Progenitor cell of endocrine pancreas (in vitro differentiated cells): ENCODE results near the gene ZDHHC6. TPM values are rescaled to one million over a fixed set of nuclear protein-coding genes. Genes with fewer than 3 reads are reported as not detected.

Experiments used
- DNase-seq: peaks from one replicate; pipeline ENCODE4 v3.0.0; 2021; ENCODE audit warnings: low spot score; ENCODE audit not compliant: unreplicated experiment
- H3K27ac Mint-ChIP-seq: 2 replicates; pipeline ENCODE4 v1.8.0; 2021; ENCODE audit warnings: mild to moderate bottlenecking, moderate library complexity, mixed read lengths
- H3K27me3 Mint-ChIP-seq: 2 replicates; pipeline ENCODE4 v1.8.0; 2021; ENCODE audit warnings: mixed read lengths
- H3K36me3 Mint-ChIP-seq: 2 replicates; pipeline ENCODE4 v1.8.0; 2022; ENCODE audit warnings: mixed read lengths; ENCODE audit not compliant: insufficient read depth
- H3K4me1 Mint-ChIP-seq: 2 replicates; pipeline ENCODE4 v1.8.0; 2021; ENCODE audit warnings: low read depth, mixed read lengths
- H3K4me3 Mint-ChIP-seq: 2 replicates; pipeline ENCODE4 v1.8.0; 2021; ENCODE audit warnings: low read depth, mild to moderate bottlenecking, moderate library complexity, mixed read lengths
- H3K9me3 Mint-ChIP-seq: 2 replicates; pipeline ENCODE4 v1.8.0; 2021; ENCODE audit warnings: low read depth, mixed read lengths
- total RNA-seq: library from RNA; stranded (reverse); gene quantifications from 2 replicates; pipeline ENCODE4 v1.2.1, GENCODE V29; 2021
- TF ChIP-seq, protein P1 (sequence below): fragments of 200-600 bp; sonication (generic); IDR thresholded peaks from one replicate; pipeline ENCODE4 v1.5.0; 2021; ENCODE audit warnings: antibody characterized with exemption, mild to moderate bottlenecking; ENCODE audit not compliant: unreplicated experiment

Gene ZDHHC6
- total RNA-seq, 1 donor from 2014 or later: 47.9 TPM

DNA sequence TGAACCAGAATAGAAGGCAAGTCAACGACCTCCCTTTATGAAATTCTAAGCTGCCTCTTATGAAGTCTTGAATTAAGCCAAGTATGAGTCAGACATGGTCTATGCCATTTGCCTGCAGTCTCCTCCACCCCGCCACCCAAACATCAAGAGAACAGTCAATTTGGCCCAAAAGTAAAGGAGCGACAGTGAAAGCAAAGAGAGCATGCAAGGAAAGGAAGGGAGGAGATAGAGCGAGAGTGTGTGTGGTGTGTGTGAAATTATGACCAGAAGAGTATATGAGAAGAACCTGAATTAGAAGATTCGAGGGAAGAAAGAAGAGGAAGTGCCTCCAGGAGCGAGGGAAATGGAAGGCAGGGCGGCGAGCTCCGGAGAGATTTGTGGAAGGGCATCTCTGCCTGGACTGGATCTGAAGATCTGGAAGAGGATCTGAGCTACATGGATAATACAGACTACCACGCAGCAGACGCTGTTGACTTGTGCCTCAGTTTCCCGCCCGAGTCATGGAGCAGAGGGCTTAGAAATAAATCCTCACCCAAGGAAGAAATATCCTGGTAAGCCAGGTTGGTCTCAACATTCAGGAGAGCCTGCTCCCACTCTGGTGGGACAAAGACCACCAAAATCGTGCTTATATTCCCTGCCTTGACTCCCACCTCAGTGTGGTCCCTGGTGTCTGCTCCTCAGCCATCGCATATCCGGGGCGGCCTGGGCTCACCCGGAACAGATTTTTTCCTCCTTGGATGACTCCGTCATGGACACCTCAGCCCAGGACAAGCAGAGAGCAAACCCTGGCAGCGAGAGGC lies 459 bp downstream of the ZDHHC6 start:
- DNase-seq: no peak
- H3K27me3 Mint-ChIP-seq: no peaks in the 10 kb centered on the region
- H3K27ac Mint-ChIP-seq: peak overlapping the region; percentile 93
- no peaks in the 10 kb centered on the region for H3K9me3 Mint-ChIP-seq
- peaks cover 15% of the 10 kb centered on the region for H3K4me1 Mint-ChIP-seq
- TF ChIP-seq, protein P1, sequence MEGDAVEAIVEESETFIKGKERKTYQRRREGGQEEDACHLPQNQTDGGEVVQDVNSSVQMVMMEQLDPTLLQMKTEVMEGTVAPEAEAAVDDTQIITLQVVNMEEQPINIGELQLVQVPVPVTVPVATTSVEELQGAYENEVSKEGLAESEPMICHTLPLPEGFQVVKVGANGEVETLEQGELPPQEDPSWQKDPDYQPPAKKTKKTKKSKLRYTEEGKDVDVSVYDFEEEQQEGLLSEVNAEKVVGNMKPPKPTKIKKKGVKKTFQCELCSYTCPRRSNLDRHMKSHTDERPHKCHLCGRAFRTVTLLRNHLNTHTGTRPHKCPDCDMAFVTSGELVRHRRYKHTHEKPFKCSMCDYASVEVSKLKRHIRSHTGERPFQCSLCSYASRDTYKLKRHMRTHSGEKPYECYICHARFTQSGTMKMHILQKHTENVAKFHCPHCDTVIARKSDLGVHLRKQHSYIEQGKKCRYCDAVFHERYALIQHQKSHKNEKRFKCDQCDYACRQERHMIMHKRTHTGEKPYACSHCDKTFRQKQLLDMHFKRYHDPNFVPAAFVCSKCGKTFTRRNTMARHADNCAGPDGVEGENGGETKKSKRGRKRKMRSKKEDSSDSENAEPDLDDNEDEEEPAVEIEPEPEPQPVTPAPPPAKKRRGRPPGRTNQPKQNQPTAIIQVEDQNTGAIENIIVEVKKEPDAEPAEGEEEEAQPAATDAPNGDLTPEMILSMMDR: no peak
- H3K4me3 Mint-ChIP-seq: peak overlapping the region; percentile 90
- H3K36me3 Mint-ChIP-seq: peaks cover 5% of the 10 kb centered on the region

DNA sequence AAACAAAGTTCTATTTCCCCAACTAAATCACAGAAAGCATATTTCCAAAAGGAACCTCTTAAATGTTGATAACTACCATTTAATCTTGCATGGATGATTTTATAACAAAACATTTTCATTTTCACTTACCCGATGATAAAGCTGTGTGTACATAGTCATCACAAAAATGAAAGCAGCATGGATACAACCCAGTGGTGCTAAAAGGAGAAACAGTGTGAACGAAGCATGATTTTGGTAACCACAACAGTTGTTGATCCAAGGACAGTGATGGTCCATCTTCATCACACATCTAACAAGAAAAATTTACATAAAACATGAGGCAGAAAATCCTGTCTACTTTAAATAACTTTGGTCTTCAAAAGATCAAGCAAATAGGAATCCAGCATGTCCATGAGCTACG lies 4.7 kb downstream of the ZDHHC6 start:
- DNase-seq: no peak
- no peaks in the 10 kb centered on the region for H3K27me3 Mint-ChIP-seq
- H3K9me3 Mint-ChIP-seq: no peaks in the 10 kb centered on the region
- H3K4me1 Mint-ChIP-seq: peaks cover 8% of the 10 kb centered on the region
- peaks cover 15% of the 10 kb centered on the region for H3K36me3 Mint-ChIP-seq
- TF ChIP-seq, protein P1: no peak
- no peak overlapping the region for H3K27ac Mint-ChIP-seq
- H3K4me3 Mint-ChIP-seq: no peak overlapping the region

GRCh38 chr10:112441520-112441919 lies 5.2 kb downstream of the ZDHHC6 start:
- Mint-ChIP-seq H3K4me3 (no peak overlapping the region), H3K27me3 (no peaks in the 10 kb centered on the region), H3K36me3 (peaks cover 15% of the 10 kb centered on the region), H3K27ac (no peak overlapping the region), H3K4me1 (peaks cover 8% of the 10 kb centered on the region), H3K9me3 (no peaks in the 10 kb centered on the region)
- TF ChIP-seq, protein P1: no peak
- no peak for DNase-seq

- DNase-seq: no peak
- TF ChIP-seq, protein P1: no peak
- H3K36me3 Mint-ChIP-seq: peaks cover 19% of the 10 kb centered on the region
- H3K4me3 Mint-ChIP-seq: no peak overlapping the region
- H3K27me3 Mint-ChIP-seq: no peaks in the 10 kb centered on the region
- no peak overlapping the region for H3K27ac Mint-ChIP-seq
- no peaks in the 10 kb centered on the region for H3K9me3 Mint-ChIP-seq
- no peaks in the 10 kb centered on the region for H3K4me1 Mint-ChIP-seq
Observed at GRCh38 chr10:112438356-112438755, 8.4 kb downstream of the ZDHHC6 start.

- no peak for DNase-seq
- H3K27me3 Mint-ChIP-seq: no peaks in the 10 kb centered on the region
- H3K4me1 Mint-ChIP-seq: no peaks in the 10 kb centered on the region
- no peaks in the 10 kb centered on the region for H3K9me3 Mint-ChIP-seq
- H3K27ac Mint-ChIP-seq: no peak overlapping the region
- peaks cover 12% of the 10 kb centered on the region for H3K36me3 Mint-ChIP-seq
- TF ChIP-seq, protein P1: peak; percentile 69
- no peak overlapping the region for H3K4me3 Mint-ChIP-seq
Observed at GRCh38 chr10:112434988-112435619, 11.6 kb downstream of the ZDHHC6 start.
